Keratinocyte (primary cell): Measurements from ENCODE around the gene TP53I3. TPM values are rescaled to one million over a fixed set of nuclear protein-coding genes. Genes with fewer than 3 reads are reported as not detected.

Source experiments
- DNase-seq: peaks from one replicate; pipeline ENCODE4 v3.0.0-alpha.2; 2011; ENCODE audit warnings: low read depth, missing footprints, low spot score
- FAIRE-seq: peaks from 2 replicates; lab custom pipeline; 2011; peaks lifted over from hg19 to GRCh38; lab: Jason Lieb, UNC
- H2AFZ ChIP-seq: 2 replicates; pipeline ENCODE4 v1.6.0; 2012; ENCODE audit warnings: low read length, control low read depth, inconsistent platforms; ENCODE audit not compliant: control insufficient read depth
- H3K27ac ChIP-seq: 2 replicates; pipeline ENCODE4 v1.5.1; 2011; ENCODE audit warnings: low read length; ENCODE audit not compliant: control insufficient read depth, insufficient read depth
- H3K27me3 ChIP-seq: 3 replicates; pipeline ENCODE4 v1.6.0; 2011; ENCODE audit warnings: low read length; ENCODE audit not compliant: control insufficient read depth, insufficient read depth; ENCODE audit errors: extremely low read depth
- H3K36me3 ChIP-seq, 2 experiments: 2 replicates in 1 of 2; 3 replicates in 1 of 2; pipeline ENCODE4 v1.5.1; 2011; ENCODE audit warnings: low read length in 2 of 2, mild to moderate bottlenecking in 1 of 2; ENCODE audit not compliant: control insufficient read depth in 2 of 2, insufficient read depth in 2 of 2; ENCODE audit errors: extremely low read depth in 1 of 2
- H3K4me1 ChIP-seq: 3 replicates; pipeline ENCODE4 v1.5.1; 2011; ENCODE audit warnings: low read length; ENCODE audit not compliant: control insufficient read depth, insufficient read depth; ENCODE audit errors: extremely low read depth
- H3K4me2 ChIP-seq: 3 replicates; pipeline ENCODE4 v1.6.0; 2011; ENCODE audit warnings: low read depth, low read length; ENCODE audit not compliant: control insufficient read depth, insufficient read depth; ENCODE audit errors: extremely low read depth
- H3K4me3 ChIP-seq, 3 experiments: fragments of 200-600 bp in 1 of 3; sonication (generic) in 1 of 3; 2 replicates in 2 of 3; 3 replicates in 1 of 3; pipeline ENCODE4 v1.5.1; 2011 to 2016; ENCODE audit warnings: low read length in 3 of 3, mild to moderate bottlenecking in 3 of 3, control low read depth in 2 of 3, inconsistent platforms in 1 of 3, low read depth in 1 of 3, mixed read lengths in 1 of 3, mixed run types in 1 of 3, moderate library complexity in 1 of 3; ENCODE audit not compliant: control insufficient read depth in 2 of 3, insufficient read depth in 2 of 3; ENCODE audit errors: extremely low read depth in 1 of 3
- H3K79me2 ChIP-seq: 2 replicates; pipeline ENCODE4 v1.6.0; 2012; ENCODE audit warnings: low read length; ENCODE audit not compliant: control insufficient read depth, insufficient read depth
- H3K9ac ChIP-seq: 3 replicates; pipeline ENCODE4 v1.6.0; 2011; ENCODE audit warnings: low read length; ENCODE audit not compliant: control insufficient read depth, insufficient read depth; ENCODE audit errors: extremely low read depth
- H3K9me1 ChIP-seq: 3 replicates; pipeline ENCODE4 v1.6.0; 2011; ENCODE audit warnings: low read length; ENCODE audit not compliant: control insufficient read depth, insufficient read depth; ENCODE audit errors: extremely low read depth
- H3K9me3 ChIP-seq: 2 replicates; pipeline ENCODE4 v1.5.1; 2012; ENCODE audit warnings: low read depth, low read length; ENCODE audit not compliant: control insufficient read depth
- H4K20me1 ChIP-seq: 3 replicates; pipeline ENCODE4 v1.6.0; 2011; ENCODE audit warnings: low read length; ENCODE audit not compliant: control insufficient read depth, insufficient read depth; ENCODE audit errors: extremely low read depth
- CTCF ChIP-seq, 3 experiments: IDR thresholded peaks in 1 of 3; conservative IDR thresholded peaks in 1 of 3; optimal IDR thresholded peaks in 1 of 3; 2 replicates in 2 of 3; 3 replicates in 1 of 3; pipeline versions ENCODE3 to v1.5.1; 2011; ENCODE audit warnings: low read length in 3 of 3, mild to moderate bottlenecking in 3 of 3, moderate library complexity in 2 of 3, control low read depth in 1 of 3, inconsistent platforms in 1 of 3; ENCODE audit not compliant: insufficient read depth in 2 of 3; ENCODE audit errors: extremely low read depth in 1 of 3
- EZH2 ChIP-seq: IDR thresholded peaks from one replicate; pipeline ENCODE4 v1.6.1; 2012; ENCODE audit warnings: inconsistent platforms, mild to moderate bottlenecking, low read length, moderate library complexity
- dilution Hi-C: fragments of 300-500 bp; cut with MboI; formaldehyde crosslinking; loops from one replicate; pipeline ENCODE4 v1.7.0; 2020; ENCODE audit warnings: low sequenced_read_pairs; ENCODE audit not compliant: extremely low pct_ligation_motif_present
- polyA plus RNA-seq, 5 experiments: library from polyadenylated mRNA; depleted of rRNA in 3 of 5; stranded (reverse) in 3 of 5; stranded (forward) in 1 of 5; unstranded in 1 of 5; fragments of >200 nt; gene quantifications; 1 replicate in 1 of 5; 2 replicates in 3 of 5; 3 replicates in 1 of 5; pipeline versions ENCODE4 v1.2.1 to v1.2.3, GENCODE V29; 2011 to 2012; ENCODE audit warnings: missing spikeins in 2 of 5, low read depth in 1 of 5, low replicate concordance in 1 of 5
- small RNA-seq, 3 experiments: library from RNA; depleted of rRNA; stranded (forward); fragments of <200 nt; gene quantifications; one replicate each; pipeline ENCODE3, GENCODE V24; 2012; ENCODE audit warnings: low read depth in 3 of 3, low replicate concordance in 1 of 3; ENCODE audit not compliant: insufficient read length in 3 of 3

TP53I3 gene
- polyA plus RNA-seq, 1 donor (not counting 4 experiments of a cell fraction or from before 2014, with no cell fraction given) = 30.9 TPM

DNA sequence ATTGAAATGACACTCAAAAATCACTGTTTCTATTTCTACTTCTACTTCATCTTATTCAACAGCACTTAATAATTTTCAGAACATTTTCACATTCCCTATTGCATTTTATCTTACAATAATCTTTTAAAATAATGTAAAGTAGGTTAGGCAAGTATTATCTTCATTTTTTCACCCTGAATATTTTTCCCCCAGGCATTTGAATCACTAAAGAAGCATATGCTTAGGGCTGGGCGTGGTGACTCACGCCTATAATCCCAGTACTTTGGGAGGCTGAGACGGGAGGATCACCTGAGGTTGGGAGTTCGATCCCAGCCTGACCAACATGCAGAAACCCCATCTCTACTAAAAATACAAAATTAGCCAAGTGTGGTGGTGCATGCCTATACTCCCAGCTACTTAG lies 44.1 kb downstream of the TP53I3 start:
- H3K9me1 ChIP-seq = no peaks in the 10 kb centered on the region
- H3K79me2 ChIP-seq = peaks cover 4% of the 10 kb centered on the region
- H3K4me1 ChIP-seq = no peaks in the 10 kb centered on the region
- H3K27me3 ChIP-seq = no peaks in the 10 kb centered on the region
- no peak overlapping the region for H3K9ac ChIP-seq
- H4K20me1 ChIP-seq = no peaks in the 10 kb centered on the region
- dilution Hi-C loops = no loop called here
- H2AFZ ChIP-seq = no peak overlapping the region
- TF ChIP-seq CTCF (optimal IDR thresholded peaks at IDR 0.05 in 1 of 3, IDR thresholded peaks at IDR 0.05 in 1 of 3, conservative IDR thresholded peaks at IDR 0.05 in 1 of 3; ENCODE audit: extremely low read depth in 1 of 3, insufficient read depth in 2 of 3, low read length in 3 of 3) (no peak), EZH2 (no peak)
- H3K4me2 ChIP-seq = no peak overlapping the region
- no peak overlapping the region for H3K27ac ChIP-seq
- H3K36me3 ChIP-seq = peaks cover 10 to 13% of the 10 kb centered on the region in 2 experiments
- H3K9me3 ChIP-seq = no peaks in the 10 kb centered on the region
- FAIRE-seq (no peak), DNase-seq (no peak)
- no peak overlapping the region for H3K4me3 ChIP-seq

- H3K27me3 ChIP-seq = no peaks in the 10 kb centered on the region
- no peak for FAIRE-seq
- TF ChIP-seq CTCF (optimal IDR thresholded peaks at IDR 0.05 in 1 of 3, IDR thresholded peaks at IDR 0.05 in 1 of 3, conservative IDR thresholded peaks at IDR 0.05 in 1 of 3; ENCODE audit: extremely low read depth in 1 of 3, insufficient read depth in 2 of 3, low read length in 3 of 3) = no peak
- H3K79me2 ChIP-seq = peaks cover 6% of the 10 kb centered on the region
- H3K4me1 ChIP-seq = no peaks in the 10 kb centered on the region
- no peak overlapping the region for H2AFZ ChIP-seq
- dilution Hi-C loops = no loop called here
- no peak overlapping the region for H3K27ac ChIP-seq
- no peaks in the 10 kb centered on the region for H3K9me1 ChIP-seq
- DNase-seq = no peak
- H3K9ac ChIP-seq = no peak overlapping the region
- H3K36me3 ChIP-seq = peaks cover 10 to 13% of the 10 kb centered on the region in 2 experiments
- no peak overlapping the region for H3K4me3 ChIP-seq
- no peak overlapping the region for H3K4me2 ChIP-seq
- no peaks in the 10 kb centered on the region for H3K9me3 ChIP-seq
- H4K20me1 ChIP-seq = no peaks in the 10 kb centered on the region
Measured at GRCh38 chr2:24038786-24039499, 45.7 kb downstream of the TP53I3 start.

Small RNA genes lying within 50 kb of the gene (small RNA-seq; reads per million reads assigned to genes)
- gene RNU6-370P = 0 reads per million in 3 experiments

Other genes with a start within 250 kb of the TP53I3 start
- gene ATAD2B, start 157.7 kb downstream of the TP53I3 start, polyA plus RNA-seq = 2.7 to 4.4 TPM (median 3.6 TPM) in 3 replicates
- gene UBXN2A, start 144.4 kb downstream of the TP53I3 start, polyA plus RNA-seq = 5.7 to 11.7 TPM (median 10.1 TPM) in 3 replicates
- gene MFSD2B, start 74.7 kb downstream of the TP53I3 start, polyA plus RNA-seq = 0.03 to 0.12 TPM (median 0.10 TPM) in 3 replicates
- 10.8 to 11.4 TPM (median 11.0 TPM) in 3 replicates for gene WDCP, start 37.4 kb downstream of the TP53I3 start, polyA plus RNA-seq
- gene FKBP1B, start 35.1 kb downstream of the TP53I3 start, polyA plus RNA-seq = 21.9 to 27.9 TPM (median 24.5 TPM) in 3 replicates
- gene SF3B6, start 8.5 kb downstream of the TP53I3 start, polyA plus RNA-seq = 189 to 347 TPM (median 265 TPM) in 3 replicates
- 0.14 to 0.28 TPM (median 0.16 TPM) in 3 replicates for gene PFN4, start 38.5 kb upstream of the TP53I3 start, polyA plus RNA-seq
- gene FAM228B, start 38.6 kb upstream of the TP53I3 start, polyA plus RNA-seq = 0.73 to 2.5 TPM (median 2.0 TPM) in 3 replicates
- gene FAM228A, start 90.2 kb upstream of the TP53I3 start, polyA plus RNA-seq = not detected in 3 replicates